Superior temporal gyrus (tissue), 1 donor: ENCODE results near the gene ZNF521.

ENCODE experiments used
- DNase-seq: peaks from one replicate; pipeline ENCODE4 v3.0.0-alpha.2; 2016; ENCODE audit errors: extremely low spot score

Gene ZNF521

DNA sequence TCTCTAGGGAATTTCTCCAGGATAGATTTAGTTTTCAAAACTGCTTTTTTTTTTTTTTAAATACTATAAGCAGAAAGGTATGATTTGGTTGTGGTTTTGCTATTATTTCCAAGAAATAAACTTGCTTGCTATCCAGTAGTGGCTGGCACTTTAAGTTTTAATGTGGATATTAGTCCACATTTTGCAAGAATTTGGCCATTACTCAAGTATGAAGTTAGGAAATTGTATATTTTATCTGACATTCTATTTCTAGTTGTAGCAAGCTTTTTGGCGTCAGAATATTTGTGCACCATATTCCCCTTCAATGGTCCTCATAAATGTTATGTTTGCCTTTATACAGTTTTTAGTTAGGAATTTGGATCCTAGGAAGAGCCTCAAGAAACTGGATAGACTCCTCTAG is 226.3 kb downstream of the ZNF521 start:
- DNase-seq = no peak

DNA sequence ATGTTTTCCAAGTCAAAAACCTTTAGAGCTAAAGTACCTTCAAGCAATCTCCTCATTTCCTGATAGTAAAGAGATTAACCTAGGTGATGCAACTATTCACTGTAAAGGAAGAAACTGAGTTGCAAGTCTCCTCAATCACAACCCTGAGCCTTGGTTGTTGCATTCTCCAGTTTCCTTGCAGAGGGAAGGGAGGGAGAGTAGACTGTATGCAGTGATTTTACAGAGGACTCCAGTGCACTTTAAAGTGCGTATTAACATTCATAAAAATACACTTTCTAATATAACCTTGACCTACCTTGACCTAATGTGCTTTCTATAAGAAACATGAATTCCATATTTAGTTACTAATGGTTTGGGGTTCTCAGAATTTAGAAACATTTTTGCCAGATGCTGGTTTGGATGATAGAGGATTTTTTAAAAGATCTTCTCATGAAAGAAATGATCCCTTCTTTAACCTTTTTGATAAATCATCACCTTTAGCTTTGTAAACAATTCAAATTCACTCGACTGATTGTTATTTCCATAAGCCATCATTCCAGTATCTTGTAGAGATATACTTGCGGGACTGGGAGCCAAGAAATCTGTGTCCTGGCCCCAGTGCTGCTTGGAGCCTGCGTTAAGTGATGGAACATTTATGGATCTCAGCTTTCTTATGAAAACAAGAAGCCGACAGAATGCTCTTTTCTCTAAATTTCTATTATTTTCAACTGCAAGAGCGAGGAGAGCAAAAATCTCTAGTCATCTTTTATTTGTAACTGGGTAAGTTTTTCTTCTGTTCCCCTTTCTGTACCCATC is 228.3 kb downstream of the ZNF521 start:
- DNase-seq = no peak

DNA sequence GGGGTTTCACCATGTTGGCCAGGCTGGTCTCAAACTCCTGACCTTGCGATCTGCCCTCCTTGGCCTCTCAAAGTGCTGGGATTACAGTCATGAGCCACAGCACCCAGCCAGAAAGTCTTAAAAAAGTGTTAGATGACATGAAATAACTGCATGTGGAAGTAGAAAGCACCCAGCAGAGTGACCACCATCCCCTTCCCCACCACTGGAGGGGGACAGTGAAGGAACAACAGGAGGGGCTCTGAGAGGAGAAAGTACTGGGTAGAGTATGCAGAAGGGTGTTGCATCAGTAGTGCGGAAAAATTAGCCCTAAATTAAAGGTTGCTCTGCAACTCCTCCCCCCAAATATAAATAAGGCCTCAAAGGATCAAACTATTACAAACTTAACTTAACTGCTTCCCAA is 230.5 kb downstream of the ZNF521 start:
- no peak for DNase-seq

DNA sequence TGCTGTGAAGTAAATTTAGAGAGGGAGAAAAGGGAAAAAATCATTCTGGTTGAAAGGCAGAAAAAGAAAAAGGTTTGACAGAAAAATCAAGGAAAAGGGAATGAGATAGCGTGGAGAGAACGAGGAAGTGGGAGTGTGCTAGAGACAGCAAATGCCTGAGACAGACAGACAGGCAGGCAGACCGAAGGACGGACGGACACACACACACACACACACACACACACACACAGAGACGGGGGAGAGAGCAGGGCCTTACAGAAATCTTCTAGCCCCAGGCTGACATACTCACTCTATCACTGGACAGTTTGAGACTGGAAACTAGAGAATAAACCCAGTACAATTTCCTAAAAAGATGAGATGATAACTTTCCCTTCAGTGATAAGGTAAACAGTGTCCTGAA is 238.4 kb downstream of the ZNF521 start:
- no peak for DNase-seq

DNA sequence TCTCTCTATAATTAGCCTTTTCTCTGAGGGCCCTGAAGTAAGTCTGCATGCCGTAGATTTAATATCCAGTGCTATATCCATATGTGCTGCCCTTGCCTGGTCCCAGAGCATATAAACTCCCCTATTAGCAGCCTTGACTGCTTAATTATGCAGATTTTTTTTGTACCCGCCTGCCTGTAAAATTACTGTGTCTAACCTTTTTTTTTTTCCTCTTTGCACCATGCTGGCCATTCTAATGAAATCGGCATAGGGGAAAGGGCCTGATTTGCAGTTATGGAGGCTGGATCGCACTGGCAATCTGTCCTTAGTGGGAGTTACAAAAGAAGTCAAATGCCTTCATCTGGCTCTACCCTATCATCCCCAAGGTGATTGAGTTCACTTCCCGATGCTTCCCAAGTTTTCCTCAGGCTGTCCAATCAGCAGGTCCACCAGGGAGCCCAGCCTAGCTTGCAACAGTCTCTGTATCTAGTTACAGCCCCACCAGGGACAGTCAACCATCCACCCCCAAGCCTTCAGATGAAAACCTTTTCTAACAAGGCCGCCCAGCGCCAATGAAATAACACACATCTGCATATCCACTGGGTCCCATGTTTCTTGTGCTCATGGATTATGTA is 239.0 kb downstream of the ZNF521 start:
- no peak for DNase-seq

DNA sequence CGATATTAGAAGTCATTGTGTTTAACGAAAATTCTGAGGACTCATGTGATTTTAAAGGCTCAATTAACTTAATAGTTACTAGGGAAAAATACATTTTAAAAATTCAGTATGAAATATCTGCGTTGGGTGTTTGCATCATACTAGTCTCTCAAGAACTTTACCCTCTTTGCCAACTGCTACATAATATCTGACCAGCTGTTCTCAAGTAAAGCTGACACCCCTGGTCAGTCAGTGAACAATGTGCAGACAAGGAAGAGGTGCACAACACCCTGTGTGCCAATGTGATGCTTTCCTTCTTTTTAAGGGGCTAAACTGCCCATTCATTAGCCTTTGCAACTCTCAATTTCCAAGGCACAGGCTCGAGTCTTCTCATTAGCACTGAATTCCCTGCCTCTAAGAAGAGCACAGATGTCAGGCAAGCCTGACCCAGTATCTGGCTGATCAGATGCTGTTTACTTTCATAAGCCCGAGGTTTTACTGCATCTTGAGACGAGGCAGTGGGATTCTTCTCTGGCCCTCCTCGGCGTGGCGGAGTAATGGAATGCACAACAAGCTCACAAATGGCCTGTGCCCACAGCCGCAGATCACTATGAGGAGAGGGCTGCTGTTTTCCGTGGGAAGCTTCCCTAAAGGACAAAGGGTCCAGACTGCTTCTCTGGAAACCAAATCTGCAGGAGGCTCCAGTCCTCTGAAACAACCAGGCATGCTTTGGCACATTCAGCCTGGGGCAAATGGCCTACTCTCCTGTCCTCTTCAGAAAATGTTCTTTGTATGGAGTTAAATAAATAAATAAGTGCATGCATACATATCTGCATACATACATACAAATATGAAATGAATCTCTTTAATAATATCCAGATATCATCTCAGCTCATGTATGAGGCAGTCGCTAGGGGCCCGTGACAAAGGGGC is 240.3 kb downstream of the ZNF521 start:
- DNase-seq = no peak

DNA sequence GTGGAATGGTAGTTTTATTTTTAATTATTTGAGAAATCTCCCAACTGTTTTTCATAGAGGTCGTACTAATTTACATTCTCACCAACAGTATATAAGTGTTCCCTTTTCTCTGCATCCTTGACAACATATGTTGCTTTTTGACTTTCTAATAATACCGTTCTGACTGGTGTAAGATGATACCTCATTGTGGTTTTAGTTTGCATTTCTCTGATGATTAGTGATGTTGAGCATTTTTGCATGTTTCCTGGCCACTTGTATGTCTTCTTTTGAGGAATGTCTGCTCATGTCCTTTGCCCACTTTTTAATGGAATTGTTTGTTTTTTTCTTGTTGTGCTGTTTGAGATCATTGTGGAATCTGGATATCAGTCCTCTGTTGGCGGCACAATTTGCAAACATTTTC is 242.5 kb downstream of the ZNF521 start:
- DNase-seq = no peak

DNA sequence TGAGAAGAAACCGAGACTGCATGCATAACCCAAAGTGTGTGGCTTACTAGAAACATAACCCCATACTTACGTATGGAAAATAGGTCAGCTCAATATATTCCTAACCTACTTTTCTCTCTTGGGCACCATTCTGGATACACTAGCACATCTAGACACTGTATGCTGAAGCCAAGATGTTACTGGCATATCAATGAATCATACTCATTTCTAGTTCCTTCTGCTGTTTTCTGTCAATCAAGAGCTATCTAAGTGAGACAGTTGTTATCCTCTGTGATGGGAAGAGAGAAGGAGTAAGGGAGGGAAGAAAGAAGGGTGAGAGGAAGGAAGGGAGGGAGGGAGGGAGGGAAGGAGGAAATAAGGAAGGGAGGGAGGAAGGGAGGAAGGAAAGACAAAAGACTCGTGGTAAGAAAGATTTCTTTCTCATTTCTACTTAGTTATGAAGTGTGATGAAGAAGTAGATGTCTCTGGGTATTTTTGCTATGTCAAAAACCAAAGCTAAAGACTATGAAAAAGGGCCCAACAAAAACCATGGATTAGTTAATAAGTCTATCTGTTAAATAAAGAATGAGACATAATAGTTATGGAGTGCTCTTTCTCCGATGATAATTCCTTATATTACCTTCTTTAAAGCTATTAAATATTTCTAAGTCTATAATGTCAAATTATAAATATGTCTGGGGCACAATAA is 248.4 kb downstream of the ZNF521 start:
- DNase-seq = no peak

DNA sequence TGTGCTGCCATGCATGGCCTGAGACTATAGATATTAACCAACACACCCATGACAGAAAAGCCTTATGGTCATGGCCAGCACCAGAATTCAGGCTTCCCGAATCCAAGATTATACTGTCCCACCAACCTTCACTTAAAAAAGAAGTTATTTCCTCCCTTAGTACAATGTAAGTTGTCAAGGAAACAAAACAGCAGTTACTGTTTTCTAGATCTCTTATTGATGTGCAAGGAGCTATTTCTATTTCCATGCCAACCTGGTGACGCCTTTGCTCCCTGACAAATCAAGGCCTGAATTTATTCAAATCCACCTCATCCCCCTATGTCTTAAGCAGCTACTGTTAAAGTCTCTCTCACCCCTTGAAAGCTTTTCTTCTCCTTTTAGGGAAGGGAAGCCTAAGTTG is 249.3 kb downstream of the ZNF521 start:
- no peak for DNase-seq

DNA sequence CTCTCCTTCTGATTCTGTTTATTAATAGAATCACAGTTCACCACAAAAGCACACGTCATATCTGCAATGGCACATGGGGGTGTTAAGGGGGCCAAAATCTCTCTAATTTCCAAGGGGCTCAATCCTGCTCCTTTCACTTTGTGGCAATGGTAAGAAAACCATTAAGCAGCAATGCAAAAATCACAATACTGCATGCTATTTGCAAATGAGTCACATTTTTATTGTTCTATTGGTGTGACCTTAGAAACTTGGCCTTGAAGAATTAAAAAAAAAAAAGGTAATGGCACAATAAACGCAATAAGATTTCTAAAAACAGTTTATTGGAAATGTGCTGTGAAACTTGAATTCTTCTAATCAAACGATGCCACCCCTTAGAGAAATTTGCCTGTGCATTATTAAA is 251.5 kb downstream of the ZNF521 start:
- no peak for DNase-seq

DNA sequence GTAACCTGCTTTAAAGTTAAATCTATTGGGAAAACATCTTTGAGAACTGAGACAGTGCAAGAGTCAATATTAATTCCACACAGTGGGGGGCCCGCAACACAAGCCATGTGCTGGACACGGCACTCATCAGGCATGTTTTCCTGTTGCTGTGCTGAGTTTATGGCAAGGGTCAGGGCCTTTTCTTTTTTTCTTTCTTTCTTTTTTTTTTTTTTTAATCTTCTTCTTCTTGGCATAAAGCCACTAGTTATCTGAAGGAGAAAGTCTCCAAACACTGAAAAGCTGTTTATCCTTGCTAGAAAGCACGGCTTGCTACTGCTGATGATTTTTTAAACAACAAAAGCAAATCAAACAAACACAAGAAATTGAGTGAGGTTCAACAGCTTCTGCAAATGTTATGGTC is 252.1 kb downstream of the ZNF521 start:
- no peak for DNase-seq

DNA sequence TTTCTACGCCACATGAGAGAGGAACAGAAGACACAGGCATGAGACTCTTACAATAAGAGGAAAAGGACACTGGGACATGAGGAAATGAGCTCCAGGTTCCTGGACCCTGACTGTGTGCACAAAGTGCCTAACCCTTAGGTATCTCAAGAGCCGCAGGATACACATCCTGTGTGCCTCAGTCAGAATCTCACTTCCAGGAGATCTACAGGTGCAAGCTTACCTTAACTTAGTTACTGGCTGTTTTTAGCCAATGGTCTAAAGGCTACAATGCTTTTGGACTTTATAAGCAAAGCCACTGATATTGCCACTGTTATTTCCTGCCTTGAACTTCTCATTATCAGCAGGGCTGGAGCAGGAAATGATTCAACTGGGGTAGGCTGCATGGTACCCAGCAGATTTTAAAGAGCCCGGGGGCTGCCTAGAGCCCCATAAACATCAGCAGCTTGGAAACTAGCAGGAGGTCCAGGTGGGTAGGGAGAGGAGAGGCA is 254.4 kb downstream of the ZNF521 start:
- no peak for DNase-seq

DNA sequence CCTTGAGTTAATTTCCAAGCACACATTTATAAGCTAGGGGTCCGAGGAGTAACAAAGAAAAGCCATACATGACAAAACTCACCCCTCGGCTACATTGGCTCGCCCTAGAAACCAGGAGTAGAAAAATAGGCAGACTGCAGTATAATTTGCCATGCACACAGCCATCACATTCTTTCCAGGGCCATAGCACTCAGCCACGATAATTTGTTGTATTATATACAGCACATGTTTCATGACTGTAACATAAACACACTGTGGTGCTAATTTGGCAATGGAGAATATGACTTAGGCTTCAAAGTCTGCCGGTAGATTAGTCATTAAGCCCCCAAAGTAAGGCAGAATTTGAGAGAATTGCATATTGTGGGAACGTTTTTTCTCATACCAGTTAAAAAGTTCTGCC is 254.9 kb downstream of the ZNF521 start:
- no peak for DNase-seq

DNA sequence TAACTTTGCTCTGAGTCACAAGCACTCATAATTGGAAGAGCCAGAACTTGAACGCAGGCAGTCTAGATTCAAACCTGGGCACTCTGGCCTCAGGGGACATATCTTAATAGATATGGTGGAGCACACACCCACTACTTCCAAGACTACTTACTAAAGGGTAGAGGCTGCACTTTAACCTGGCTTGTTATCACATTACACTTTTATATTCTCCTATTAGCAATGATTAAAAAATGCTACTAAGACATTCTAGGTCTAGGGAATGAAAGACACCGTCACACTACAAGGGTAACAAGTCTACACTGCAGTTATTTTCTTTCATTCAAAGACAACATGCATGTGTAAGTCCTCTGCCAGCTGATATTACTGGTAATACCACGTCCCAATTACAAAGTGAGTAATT is 258.8 kb downstream of the ZNF521 start:
- DNase-seq = no peak

DNA sequence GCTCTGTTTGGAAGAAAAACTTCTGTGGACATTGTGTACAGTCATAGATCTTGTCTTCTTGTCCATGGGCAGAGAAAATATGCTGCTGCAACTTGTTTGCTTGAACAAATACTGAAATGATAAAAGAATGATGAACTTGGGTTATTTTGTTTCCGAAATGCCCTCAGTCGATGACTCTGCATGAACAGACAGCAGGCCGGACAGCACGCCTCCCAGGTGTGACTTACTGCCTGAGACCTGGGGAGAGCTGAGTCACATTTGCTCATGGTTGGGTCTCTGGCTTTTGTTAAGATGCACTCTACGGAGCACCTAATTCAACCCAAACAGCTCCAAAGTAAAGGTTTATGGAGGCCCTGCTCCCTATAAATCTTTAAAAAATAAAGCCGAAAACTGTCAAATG is 262.5 kb downstream of the ZNF521 start:
- DNase-seq = no peak

DNA sequence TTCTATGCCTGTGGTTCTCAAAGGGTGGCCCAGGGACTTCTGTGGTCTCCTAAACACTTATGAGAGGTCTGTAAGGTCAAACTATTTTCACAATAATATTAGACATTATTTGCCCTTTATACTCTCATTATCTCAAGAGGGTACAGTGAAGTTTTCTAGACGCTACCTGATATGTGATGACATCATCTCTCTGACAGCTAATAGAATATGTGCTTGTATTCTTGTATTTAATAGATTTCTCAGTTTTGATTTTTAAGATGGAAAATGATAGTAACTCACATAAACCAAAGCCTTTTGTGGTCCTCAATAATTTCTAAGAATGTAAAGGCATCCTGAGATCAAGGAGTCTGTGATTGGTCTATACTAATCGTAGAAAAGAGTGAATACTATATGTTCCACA is 265.1 kb downstream of the ZNF521 start:
- no peak for DNase-seq

DNA sequence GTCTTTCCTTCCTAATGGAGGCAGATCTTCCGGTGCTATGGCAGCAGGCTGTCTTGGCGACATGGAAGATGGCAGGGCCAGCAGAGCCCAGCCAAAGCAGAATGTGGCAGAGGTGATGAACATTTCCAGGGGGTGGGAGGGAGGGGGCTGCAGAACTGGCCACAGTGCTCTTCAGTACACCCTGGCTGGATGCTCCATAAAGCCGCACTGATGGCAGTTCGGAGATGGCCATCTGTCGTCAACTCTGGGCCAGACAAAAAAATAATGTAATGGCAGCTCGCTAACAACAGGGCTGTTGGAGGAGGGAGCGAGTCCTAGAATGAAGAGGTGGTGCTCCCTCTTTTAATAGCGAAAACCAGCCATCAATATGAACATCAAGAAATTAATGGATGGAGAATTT is 271.0 kb downstream of the ZNF521 start:
- no peak for DNase-seq

DNA sequence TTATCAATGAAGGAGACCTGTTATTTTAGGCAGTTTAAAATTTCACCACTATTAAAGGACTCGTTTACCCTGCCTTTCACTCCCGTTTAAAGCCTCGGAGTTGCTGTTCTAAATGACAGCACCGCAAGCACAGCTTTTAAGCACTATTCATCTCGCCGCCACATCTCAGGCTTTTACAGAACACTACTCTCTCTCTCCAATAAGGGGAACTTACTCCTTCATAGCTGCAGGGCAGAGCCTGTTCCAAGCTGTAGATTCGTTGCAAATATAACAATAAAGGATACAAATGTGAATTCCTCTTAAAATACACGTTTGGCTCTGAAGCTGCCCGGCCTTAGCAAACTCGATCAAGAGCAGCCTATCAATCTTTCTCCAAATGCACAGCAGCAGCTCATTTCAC is 271.8 kb downstream of the ZNF521 start:
- no peak for DNase-seq

DNA sequence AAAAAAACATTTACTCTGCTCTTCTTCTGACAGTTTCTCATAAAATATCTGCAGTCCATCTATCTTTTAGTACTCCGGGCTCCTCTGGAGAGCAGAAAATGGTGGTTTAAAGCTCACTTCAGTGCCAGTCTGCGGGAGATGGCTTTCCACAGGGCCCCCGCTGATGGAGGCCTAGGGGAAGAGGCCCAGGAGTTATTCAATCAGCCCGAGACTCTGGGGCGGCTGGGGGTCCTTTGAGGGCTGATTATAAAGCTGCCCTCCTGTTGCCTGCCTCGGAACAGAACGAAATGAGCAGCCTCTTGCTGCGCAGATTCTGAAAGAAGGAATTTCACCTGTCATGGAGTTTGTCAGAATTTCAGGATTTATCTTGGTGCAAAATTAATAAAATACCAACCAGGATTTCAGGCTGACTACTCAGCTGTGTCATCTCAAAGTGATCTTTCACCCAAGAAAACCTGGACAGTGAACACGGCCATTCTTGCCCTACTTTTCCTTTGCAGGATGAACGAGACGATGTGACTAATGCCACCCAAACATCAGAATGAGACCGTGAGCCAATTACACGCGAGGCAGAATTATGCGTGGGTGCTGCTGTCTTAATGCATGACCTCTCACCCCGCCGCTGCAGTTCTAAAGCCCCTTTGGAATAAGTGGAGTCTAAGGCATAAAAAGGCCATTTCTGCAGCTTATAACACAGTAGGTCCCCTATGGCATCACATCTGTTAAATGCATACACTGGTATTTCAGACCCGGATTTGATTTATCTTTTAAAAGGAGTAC is 273.8 kb downstream of the ZNF521 start:
- no peak for DNase-seq

DNA sequence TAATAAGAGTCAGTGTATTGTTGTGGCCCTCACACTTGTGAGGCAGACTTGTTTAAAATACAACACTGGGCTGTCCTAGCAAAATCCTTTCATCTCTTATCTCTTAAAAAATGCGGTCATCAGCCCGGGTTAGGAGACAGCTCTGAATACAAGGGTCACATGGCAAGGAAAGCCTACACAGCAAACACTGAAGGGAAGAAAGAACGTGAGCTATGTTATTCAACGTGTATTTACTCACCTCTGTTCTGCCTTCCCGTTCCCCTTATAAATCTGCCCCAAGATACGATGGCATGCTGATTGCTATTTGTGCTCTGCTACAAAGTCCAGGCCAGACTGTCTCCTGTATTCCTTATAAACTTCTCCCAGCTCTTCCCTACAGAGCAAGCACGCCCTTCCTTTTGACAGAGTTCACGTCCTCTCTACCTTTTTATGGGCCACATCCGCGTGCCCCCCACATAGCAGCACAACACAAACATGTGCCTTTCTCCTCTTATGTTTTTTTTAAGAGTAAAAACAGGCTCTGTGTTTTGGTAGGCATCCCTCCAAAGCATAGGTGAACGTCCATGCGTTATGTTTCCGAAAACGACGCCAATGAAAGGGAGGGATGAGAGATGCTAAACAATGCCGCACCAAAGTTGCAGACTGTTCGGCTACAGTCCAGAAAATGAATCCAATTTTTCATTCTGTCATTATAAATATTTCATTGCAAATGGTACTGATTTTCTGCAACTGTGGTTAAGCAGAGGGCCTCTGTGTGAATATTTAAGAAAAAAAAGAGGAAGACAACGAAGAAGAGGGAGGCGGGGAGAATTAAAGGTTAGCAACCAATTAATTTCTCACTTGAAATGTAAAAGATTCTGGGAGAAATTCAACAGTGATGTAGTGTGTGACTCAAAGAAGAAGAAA is 274.7 kb downstream of the ZNF521 start:
- DNase-seq = no peak
